Esophagus squamous epithelium (tissue), 4 donors: Measurements from ENCODE around the gene CROT.

ENCODE experiments used
- CTCF ChIP-seq, 6 experiments: fragments of 450-650 bp in 4 of 6; fragments of 200-600 bp in 2 of 6; sonication (generic) in 2 of 6; IDR thresholded peaks; one replicate each; pipeline ENCODE4 v1.5.1; 2016 to 2019; ENCODE audit warnings: antibody characterized with exemption in 6 of 6, mild to moderate bottlenecking in 4 of 6, moderate library complexity in 4 of 6
- POLR2A ChIP-seq, 4 donors: fragments of 450-650 bp; IDR thresholded peaks; one replicate each; pipeline ENCODE4 v1.6.1; 2017; ENCODE audit warnings: antibody characterized with exemption in 4 of 4, mild to moderate bottlenecking in 4 of 4, moderate library complexity in 3 of 4

GRCh38 chr7:87341441-87341840, 4.0 kb upstream of the CROT start:
- TF ChIP-seq CTCF (IDR thresholded peaks at IDR 0.05) (no peak), POLR2A (IDR thresholded peaks at IDR 0.05) (no peak)
